M059J (cell line): ENCODE measurements around the gene NPHP1. TPM values are rescaled to one million over a fixed set of nuclear protein-coding genes. Genes with fewer than 3 reads are reported as not detected.
A peak's percentile ranks its signal among the peaks of the same experiment; 100 is the strongest.
"Not testable (repeated sequence)": the region's sequence is repeated elsewhere in the genome, so short reads cannot be mapped to it uniquely, and the experiment has no call there.

Source experiments
- DNase-seq: peaks from one replicate; pipeline ENCODE4 v3.0.0-alpha.2; 2012; ENCODE audit warnings: low read depth
- total RNA-seq: library from RNA; depleted of rRNA; stranded (reverse); fragments of >200 nt; shearing (Covaris generic); gene quantifications from 2 replicates; pipeline ENCODE4 v1.2.3, GENCODE V29; 2014

The NPHP1 gene
- total RNA-seq, 1 experiment from 2014 or later: 6.5 TPM

DNA sequence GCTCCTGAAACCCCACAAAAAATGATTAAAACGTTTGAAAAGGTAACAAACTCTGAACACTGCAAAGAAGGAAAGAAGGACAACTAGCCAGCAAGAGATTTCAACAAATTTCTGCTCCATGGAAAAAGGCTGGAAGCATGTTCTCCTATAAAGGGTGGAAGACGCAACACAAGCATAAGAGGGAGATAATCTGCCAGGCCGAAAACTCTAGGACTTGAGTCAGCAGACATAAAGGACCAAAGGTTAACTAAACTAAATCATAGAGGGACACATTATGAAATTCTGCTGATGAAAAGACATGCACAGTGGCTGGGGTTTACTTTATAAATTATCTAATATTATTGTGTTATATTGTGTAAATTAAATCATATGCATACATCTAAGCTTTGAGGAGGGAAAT, 6.8 kb downstream of the NPHP1 start:
- no peak for DNase-seq

DNA sequence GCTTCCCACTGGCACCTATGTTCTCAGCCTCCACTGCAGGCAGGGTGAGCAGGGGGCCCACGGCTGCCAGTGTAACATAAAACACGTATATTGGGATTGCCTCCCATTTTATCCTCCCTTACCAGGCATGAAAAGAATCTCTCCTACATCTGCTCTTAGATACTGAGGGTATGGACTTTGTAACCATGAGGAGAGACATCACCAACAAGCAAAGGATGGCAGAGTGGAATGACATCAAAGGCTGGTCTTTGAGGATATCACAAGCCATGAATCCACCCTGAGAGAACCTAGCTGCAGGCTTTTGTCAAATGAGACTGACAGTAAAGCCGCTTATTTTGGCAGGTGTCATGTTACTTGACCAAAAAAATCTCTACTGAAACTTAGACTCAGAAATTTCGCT, 7.4 kb downstream of the NPHP1 start:
- DNase-seq: no peak

DNA sequence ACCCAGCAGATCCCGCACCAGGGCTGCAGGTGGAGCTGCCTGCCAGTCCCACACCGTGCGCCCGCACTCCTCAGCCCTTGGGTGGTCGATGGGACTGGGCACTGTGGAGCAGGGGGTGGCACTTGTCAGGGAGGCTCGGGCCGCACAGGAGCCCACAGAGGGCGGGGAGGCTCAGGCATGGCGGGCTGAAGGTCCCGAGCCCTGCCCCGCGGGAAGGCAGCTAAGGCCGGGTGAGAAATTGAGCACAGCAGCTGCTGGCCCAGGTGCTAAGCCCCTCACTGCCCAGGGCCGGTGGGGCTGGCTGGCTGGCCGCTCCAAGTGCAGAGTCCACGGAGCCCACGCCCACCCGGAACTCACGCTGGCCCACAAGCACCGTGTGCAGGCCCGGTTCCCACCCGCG, 14.6 kb downstream of the NPHP1 start:
- DNase-seq: not testable (repeated sequence)

- no peak for DNase-seq
Observed at GRCh38 chr2:110182449-110182848, 22.4 kb downstream of the NPHP1 start.

DNA sequence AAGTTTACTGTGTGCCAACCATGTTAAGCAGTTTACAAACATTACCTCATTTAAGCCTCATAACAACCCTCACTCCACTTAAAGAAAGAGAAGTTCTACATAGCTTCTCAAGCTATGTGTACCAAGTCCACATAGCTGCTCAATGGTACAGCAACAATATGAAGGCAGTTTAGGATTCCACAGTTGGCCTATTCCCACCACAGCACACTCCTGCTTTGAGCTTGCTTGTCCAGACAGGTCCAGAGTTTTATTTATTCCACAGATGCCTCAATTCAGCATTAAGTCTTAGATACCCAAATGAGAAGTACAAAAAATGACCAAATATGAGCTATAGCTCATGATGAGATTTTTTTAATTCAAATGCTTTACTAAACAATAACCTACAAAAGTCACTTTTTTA, 24.8 kb downstream of the NPHP1 start:
- no peak for DNase-seq

DNA sequence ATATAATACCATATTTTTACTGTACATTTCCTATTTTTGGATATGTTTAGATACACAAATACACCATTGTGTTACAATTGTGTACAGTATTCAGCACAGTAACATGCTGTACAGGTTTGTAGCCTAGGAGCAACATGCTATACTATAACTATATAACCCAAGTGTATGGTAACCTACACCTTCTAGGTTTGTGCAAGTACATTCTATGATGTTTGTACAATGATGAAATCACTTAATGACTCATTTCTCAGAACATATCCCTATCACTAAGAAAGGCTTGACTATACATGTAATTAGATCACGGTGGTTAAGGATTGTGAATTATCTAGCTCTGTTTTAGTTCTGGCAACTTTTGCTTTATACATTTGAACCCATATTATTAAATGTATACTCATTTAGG, 31.3 kb downstream of the NPHP1 start:
- DNase-seq: peak; percentile 11

GRCh38 chr2:110172506-110172905, 32.3 kb downstream of the NPHP1 start:
- no peak for DNase-seq

DNA sequence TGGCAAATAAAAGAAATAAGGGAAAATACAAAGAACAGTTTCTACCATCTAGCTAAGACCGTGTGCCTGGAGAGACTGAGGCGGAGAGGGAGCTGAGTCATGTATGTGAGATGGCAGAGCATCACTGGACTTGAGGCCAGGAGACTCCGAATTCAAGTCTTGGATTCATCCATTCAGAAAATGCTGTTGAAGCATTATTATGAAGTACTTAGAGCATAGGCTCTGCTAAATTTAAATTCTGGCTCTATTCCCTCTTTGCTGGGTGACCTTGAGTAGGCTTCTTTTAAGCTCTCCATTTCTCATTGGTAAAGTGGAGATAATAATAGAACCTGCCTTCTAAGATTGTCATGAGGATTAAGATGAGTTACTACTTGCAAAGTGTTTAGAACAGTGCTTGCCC, 34.7 kb downstream of the NPHP1 start:
- DNase-seq: no peak

- peak; percentile 33 for DNase-seq
Observed at GRCh38 chr2:110167326-110168000, 37.4 kb downstream of the NPHP1 start.

DNA sequence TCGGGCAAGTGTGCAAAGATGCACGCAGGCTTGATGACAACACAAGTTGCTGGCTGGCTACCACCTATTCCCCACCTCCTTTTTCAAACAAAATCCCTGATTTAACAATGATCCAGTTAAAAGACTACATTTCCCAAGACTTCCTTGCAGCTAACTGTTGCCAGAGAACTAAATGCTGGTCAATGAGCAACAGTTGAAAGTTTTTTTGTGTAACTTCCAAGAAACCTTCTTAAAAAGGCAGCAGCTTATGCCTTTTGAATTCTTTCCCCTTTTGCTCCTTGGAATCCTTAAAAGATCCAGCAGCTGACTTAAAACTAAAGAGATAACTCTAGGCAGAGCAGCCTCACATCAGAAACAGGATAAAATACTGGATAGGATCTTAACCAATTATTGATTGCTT, 38.5 kb downstream of the NPHP1 start:
- DNase-seq: no peak

DNA sequence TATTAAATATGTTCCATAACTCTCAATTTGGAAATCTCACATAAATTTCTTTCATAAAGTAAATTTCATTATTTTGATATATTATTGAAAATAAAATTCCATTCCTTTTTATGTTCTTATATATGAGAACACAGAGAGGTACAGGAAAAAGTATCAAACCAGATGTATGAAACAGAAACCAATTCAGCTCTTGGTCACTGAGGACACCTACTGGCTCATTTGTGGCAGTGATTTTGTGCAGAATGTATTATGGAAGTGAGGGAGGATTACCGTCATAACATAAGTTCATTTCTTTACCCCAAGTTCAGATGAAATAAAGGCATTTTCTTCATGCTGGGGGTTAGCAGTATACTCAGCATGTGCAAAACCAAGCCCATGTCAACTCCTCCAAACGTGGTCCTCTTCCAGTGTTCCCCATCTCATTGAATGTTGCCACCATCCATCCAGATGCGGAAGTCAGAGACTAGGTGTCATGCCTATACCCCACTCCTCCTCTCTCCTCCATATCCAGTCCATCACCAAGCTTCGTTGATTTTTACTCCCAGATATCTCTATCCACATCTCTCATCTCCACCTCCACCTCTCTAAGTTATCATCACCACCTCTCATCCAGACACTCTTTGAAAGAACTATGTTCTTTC, 47.5 kb downstream of the NPHP1 start:
- DNase-seq: peak; percentile 76

DNA sequence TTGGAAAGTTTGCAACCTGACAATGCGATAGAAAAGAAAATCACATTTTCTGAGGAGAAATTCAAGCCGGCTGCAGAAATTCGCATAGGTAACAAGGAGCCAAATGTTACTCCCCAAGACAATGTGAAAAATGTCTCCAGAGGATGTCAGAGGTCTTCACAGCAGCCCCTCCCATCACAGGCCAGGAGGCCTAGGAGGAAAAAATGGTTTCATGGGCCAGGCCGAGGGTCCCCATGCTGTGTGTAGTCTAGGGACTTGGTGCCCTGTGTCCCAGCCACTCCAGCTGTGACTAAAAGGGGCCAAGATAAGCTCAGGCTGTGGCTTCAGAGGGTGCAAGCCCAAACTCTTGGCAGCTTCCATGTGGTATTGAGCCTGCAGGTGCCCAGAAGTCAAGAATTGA, 50.0 kb downstream of the NPHP1 start:
- not testable (repeated sequence) for DNase-seq

DNA sequence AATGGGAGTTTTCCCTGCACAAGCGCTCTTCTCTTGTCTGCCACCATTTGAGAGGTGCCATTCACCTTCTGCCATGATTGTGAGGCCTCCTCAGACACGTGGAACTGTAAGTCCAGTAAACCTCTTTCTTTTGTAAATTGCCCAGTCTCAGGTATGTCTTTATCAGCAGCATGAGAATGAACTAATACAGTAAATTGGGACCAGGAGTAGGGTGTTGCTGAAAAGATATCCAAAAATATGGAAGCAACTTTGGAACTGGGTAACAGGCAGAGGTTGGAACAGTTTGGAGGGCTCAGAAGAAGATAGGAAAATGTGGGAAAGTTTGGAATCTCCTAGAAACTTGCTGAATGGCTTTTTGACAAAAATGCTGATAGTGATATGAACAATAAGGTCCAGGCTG, 50.6 kb downstream of the NPHP1 start:
- DNase-seq: not testable (repeated sequence)

- DNase-seq: peak; percentile 58
Observed at GRCh38 chr2:110153416-110153815, 51.4 kb downstream of the NPHP1 start.

- DNase-seq: no peak
Observed at GRCh38 chr2:110152943-110153342, 51.9 kb downstream of the NPHP1 start.

DNA sequence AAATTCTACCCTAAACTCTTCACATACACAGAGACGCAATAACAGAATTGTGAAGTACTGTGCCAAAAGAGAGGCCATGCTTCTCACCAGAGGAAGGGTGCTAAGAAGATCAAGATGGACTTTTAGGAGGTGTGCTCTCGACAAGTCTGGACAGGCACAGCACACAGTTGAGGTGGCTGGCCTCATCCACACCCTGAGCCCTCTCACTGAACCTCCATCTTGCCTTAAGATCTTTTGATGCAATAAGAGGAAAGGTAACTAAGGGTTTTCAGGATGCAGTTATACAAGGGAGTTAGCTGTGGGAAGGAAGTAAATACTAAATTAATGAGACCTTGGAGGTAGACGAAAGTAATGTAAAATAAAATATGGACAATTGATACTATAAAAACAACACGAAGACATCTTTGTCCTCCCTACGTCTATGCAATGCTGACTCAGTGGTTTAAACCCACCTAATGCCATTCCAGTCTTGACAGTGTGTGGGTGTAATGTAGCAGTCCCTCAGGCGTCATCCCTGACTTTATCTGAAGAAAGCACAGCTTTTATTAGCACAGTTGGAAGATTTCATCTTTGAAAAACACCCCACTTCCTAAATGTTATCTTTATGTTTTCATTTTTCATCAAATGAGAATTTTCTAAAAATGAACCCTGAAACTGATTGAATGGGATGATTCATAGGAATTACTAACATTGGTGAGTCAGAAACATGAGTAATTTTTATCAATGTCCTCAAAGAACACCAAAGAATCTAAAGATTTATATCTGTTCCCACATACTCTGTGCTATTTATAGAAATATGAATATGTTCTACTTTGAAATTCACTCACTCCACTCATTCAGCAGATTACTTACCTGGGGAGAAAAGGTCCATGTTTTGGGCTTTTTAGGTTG, 55.2 kb downstream of the NPHP1 start:
- DNase-seq: peak; percentile 77

- no peak for DNase-seq
Observed at GRCh38 chr2:110146945-110147332, 57.9 kb downstream of the NPHP1 start.

DNA sequence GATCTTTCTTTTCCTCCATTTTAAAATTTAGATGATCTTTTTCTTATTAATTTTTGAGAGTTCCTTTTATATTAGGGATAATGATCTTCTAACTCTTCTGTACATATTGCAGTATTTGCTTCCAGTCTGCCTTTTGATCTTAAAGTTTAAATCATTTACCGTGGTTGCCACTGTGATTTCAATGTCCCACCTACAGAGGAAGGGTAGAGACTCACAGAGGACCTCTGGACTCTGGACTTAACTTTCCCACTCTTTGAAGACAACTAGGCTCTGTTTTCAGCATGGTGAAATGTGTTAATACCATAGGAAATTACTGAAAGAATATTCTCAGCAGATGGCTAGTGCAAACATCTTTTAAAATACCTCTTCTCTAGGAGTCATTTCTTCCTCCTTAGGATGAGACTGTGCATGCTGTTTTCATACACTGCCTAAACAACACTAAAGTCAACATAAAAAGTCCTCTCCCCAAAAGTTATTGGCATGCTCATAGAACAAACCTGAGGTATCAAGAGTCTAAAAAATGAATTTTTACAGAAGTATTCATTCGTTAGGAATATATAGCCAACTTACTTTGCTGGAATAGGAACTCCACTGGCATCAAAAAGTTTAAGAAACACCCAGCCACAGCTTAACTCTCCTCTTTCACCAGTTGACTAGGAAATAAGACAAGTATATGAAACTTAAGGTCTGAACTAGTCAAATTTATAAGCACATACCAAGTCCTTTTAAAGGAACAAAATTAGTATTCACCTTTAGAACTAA, 58.4 kb downstream of the NPHP1 start:
- DNase-seq: no peak

DNA sequence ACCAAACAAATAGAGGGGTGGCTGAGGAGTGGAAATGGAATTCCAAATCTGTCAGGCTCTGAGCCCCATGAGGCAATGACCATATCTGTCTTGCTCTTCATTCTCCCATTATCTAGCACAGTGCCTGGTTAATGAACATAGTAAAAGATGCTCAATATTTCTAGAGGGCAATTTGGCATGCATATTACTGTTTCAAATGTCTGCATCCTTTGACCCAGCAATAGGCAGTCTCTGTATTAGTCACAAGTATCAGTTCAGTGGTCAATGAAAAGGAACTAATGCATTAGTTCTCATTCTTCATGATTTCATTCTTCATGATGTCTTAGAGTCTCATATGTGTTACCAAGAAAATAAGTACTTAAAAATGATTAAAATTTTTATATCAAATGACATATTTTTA, 60.8 kb downstream of the NPHP1 start:
- DNase-seq: no peak

DNA sequence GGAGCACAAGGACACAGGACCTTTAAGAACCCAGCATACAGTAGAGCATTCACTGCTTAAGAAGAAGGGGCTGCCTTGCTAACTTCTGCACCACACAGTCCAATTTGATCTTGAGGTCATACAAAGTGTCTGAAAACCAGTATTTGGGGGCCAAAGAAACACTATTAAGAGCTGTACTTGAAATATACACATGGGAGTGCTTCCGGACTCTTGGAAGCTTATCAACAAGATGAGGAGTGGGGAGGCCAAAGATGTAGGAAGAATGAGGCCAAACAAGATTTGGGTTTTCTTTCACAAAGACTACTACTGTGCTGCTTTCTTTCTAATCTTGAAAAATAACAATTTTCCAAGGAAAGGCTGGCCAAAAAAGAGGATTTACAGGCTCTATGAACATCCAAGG, 64.4 kb downstream of the NPHP1 start:
- no peak for DNase-seq

DNA sequence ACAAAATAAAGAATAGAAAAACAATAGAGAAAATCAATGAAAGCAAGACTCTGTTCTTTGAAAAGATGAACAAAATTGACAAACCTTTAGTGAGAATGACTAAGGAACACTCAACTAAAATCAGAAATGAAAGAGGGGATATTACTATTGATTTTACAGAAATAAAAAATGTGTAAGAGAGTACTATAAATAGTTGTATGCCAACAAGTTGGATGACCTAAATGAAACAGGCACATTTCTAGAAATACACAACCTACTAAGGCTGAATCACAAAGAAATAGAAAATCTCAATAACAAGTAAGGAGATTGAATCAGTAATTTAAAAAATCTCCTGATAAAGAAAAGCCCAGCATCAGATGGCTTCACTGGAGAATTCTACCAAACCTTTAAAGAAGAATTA, 70.8 kb downstream of the NPHP1 start:
- DNase-seq: no peak

DNA sequence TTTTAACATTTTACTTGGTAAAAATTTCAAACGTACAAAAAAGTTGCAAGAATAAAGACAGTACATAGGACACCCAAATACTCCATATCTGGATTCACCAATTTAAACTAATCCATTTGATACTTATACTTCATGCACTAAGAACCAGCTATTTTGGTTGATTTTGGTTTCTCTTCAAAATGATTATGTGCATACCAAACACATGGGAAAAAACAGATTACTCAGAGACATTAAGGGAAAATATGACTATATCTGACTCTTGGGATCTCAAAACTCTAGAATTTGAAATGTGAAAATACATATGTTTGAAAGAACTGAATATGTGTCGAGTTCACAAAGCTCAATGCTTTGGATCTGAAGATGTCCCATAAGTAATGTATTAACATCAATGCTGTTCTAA, 73.6 kb downstream of the NPHP1 start:
- no peak for DNase-seq
